Trophoblast cell (in vitro differentiated cells and primary cell): ENCODE data around the gene GALNS.

ENCODE experiments used
- DNase-seq, 2 donors: peaks; one replicate each; pipeline ENCODE4 v3.0.0-alpha.2; 2016
- H2AFZ ChIP-seq: 2 replicates; pipeline ENCODE4 v1.6.1; 2013; ENCODE audit warnings: low read length, moderate library complexity, mild to moderate bottlenecking; ENCODE audit not compliant: insufficient read depth, poor library complexity
- H2AK5ac ChIP-seq: 2 replicates; pipeline ENCODE4 v1.6.1; 2013; ENCODE audit warnings: mild to moderate bottlenecking, low read length
- H2BK120ac ChIP-seq: 2 replicates; pipeline ENCODE4 v1.6.1; 2013; ENCODE audit warnings: low read length, mild to moderate bottlenecking, moderate library complexity; ENCODE audit not compliant: insufficient read depth, poor library complexity
- H2BK12ac ChIP-seq: 2 replicates; pipeline ENCODE4 v1.6.1; 2013; ENCODE audit warnings: mild to moderate bottlenecking, low read length, moderate library complexity
- H2BK5ac ChIP-seq: 2 replicates; pipeline ENCODE4 v1.6.1; 2013; ENCODE audit warnings: low read length, low read depth, moderate library complexity, mild to moderate bottlenecking; ENCODE audit not compliant: poor library complexity
- H3K14ac ChIP-seq: 2 replicates; pipeline ENCODE4 v1.6.1; 2013; ENCODE audit warnings: mild to moderate bottlenecking, low read length
- H3K18ac ChIP-seq: 2 replicates; pipeline ENCODE4 v1.6.1; 2013; ENCODE audit warnings: mild to moderate bottlenecking, low read length
- H3K23ac ChIP-seq: 2 replicates; pipeline ENCODE4 v1.6.1; 2013; ENCODE audit warnings: low read length
- H3K27ac ChIP-seq: 2 replicates; pipeline ENCODE4 v1.5.1; 2013; ENCODE audit warnings: low read depth, mild to moderate bottlenecking, inconsistent platforms, low read length, moderate library complexity
- H3K27me3 ChIP-seq: 2 replicates; pipeline ENCODE4 v1.6.1; 2013; ENCODE audit warnings: inconsistent platforms, mild to moderate bottlenecking, low read length, moderate library complexity; ENCODE audit not compliant: insufficient read depth
- H3K36me3 ChIP-seq, 2 experiments: 1 replicate in 1 of 2; 2 replicates in 1 of 2; pipeline ENCODE4 v1.6.1; 2013; ENCODE audit warnings: low read length in 2 of 2, mild to moderate bottlenecking in 2 of 2, moderate library complexity in 1 of 2; ENCODE audit not compliant: insufficient read depth in 2 of 2, control insufficient read depth in 1 of 2
- H3K4ac ChIP-seq: 2 replicates; pipeline ENCODE4 v1.6.1; 2013; ENCODE audit warnings: low read depth, mild to moderate bottlenecking, low read length, moderate library complexity
- H3K4me1 ChIP-seq, 2 experiments: 1 replicate in 1 of 2; 2 replicates in 1 of 2; pipeline ENCODE4 v1.6.1; 2013; ENCODE audit warnings: low read length in 2 of 2, mild to moderate bottlenecking in 2 of 2, moderate library complexity in 1 of 2; ENCODE audit not compliant: insufficient read depth in 2 of 2, control insufficient read depth in 1 of 2
- H3K4me2 ChIP-seq: 2 replicates; pipeline ENCODE4 v1.6.1; 2013; ENCODE audit warnings: inconsistent platforms, mild to moderate bottlenecking, low read length, moderate library complexity
- H3K4me3 ChIP-seq: 2 replicates; pipeline ENCODE4 v1.5.1; 2013; ENCODE audit warnings: mild to moderate bottlenecking, low read depth, low read length, inconsistent platforms
- H3K79me1 ChIP-seq: one replicate; pipeline ENCODE4 v1.6.1; 2013; ENCODE audit warnings: low read length
- H3K79me2 ChIP-seq: 2 replicates; pipeline ENCODE4 v1.6.1; 2013; ENCODE audit warnings: low read length, mild to moderate bottlenecking; ENCODE audit not compliant: control insufficient read depth, insufficient read depth, poor library complexity
- H3K9ac ChIP-seq: 2 replicates; pipeline ENCODE4 v1.6.1; 2013; ENCODE audit warnings: mild to moderate bottlenecking, low read length
- H3K9me3 ChIP-seq: 2 replicates; pipeline ENCODE4 v1.6.1; 2013; ENCODE audit warnings: low read depth, mild to moderate bottlenecking, control low read depth, inconsistent platforms, low read length; ENCODE audit not compliant: insufficient read depth
- H4K12ac ChIP-seq: 2 replicates; pipeline ENCODE4 v1.6.1; 2013; ENCODE audit warnings: low read depth, mild to moderate bottlenecking, low read length, moderate library complexity
- H4K8ac ChIP-seq: 2 replicates; pipeline ENCODE4 v1.6.1; 2013; ENCODE audit warnings: low read depth, mild to moderate bottlenecking, low read length, moderate library complexity
- H4K91ac ChIP-seq: one replicate; pipeline ENCODE4 v1.6.1; 2013; ENCODE audit warnings: low read depth, mild to moderate bottlenecking, low read length, moderate library complexity
- WGBS: extraction: QIAGEN DNeasy Blood & Tissue Kit; methylation state at CpG from one replicate; pipeline ENCODE4 v1.1.7; 2013; ENCODE audit warnings: missing lambda C conversion rate; ENCODE audit not compliant: insufficient read length, insufficient coverage; ENCODE audit errors: extremely low coverage; 5-methylcytosine and 5-hydroxymethylcytosine counted together

The GALNS gene

GRCh38 chr16:88777471-88778270 is 79.1 kb downstream of the GALNS start:
- Histone ChIP-seq H2BK120ac (no peak overlapping the region), H3K27ac (no peak overlapping the region), H3K79me2 (peaks cover 13% of the 10 kb centered on the region), H3K18ac (peak overlapping the region; percentile 48), H2AK5ac (peak overlapping the region; percentile 18), H3K4me1 (peaks cover 41 to 54% of the 10 kb centered on the region in 2 experiments), H3K27me3 (no peaks in the 10 kb centered on the region), H4K12ac (no peak overlapping the region), H3K79me1 (peaks cover 4% of the 10 kb centered on the region), H4K8ac (no peak overlapping the region), H3K9me3 (no peaks in the 10 kb centered on the region), H3K23ac (no peak overlapping the region), H3K4me3 (no peak overlapping the region), H2BK12ac (no peak overlapping the region), H3K4me2 (no peak overlapping the region), H3K4ac (peak overlapping the region; percentile 18), H3K14ac (no peak overlapping the region), H2AFZ (no peak overlapping the region), H3K36me3 (peaks cover 0 to 5% of the 10 kb centered on the region in 2 experiments), H4K91ac (no peak overlapping the region), H2BK5ac (no peak overlapping the region), H3K9ac (no peak overlapping the region)
- DNase-seq: no peak
- WGBS: no CpG with 5 or more reads among the region's 34 CpGs

- H3K79me1 ChIP-seq: peaks cover 10% of the 10 kb centered on the region
- no peak overlapping the region for H3K9ac ChIP-seq
- H3K27ac ChIP-seq: no peak overlapping the region
- H4K8ac ChIP-seq: no peak overlapping the region
- no CpG with 5 or more reads among the region's 18 CpGs for WGBS
- H2AK5ac ChIP-seq: no peak overlapping the region
- no peak overlapping the region for H3K18ac ChIP-seq
- no peak overlapping the region for H3K4me2 ChIP-seq
- no peak overlapping the region for H3K14ac ChIP-seq
- no peak overlapping the region for H4K91ac ChIP-seq
- H3K23ac ChIP-seq: no peak overlapping the region
- H3K36me3 ChIP-seq: peaks cover 0 to 5% of the 10 kb centered on the region in 2 experiments
- DNase-seq: no peak
- no peaks in the 10 kb centered on the region for H3K9me3 ChIP-seq
- H3K4me1 ChIP-seq: peaks cover 43 to 56% of the 10 kb centered on the region in 2 experiments
- H3K4me3 ChIP-seq: no peak overlapping the region
- H3K27me3 ChIP-seq: no peaks in the 10 kb centered on the region
- no peak overlapping the region for H4K12ac ChIP-seq
- H2BK12ac ChIP-seq: no peak overlapping the region
- H2BK120ac ChIP-seq: no peak overlapping the region
- H2AFZ ChIP-seq: no peak overlapping the region
- H2BK5ac ChIP-seq: no peak overlapping the region
- H3K79me2 ChIP-seq: peaks cover 14% of the 10 kb centered on the region
- peak overlapping the region; percentile 42 for H3K4ac ChIP-seq
Measured at GRCh38 chr16:88775825-88776224, 80.9 kb downstream of the GALNS start.

- no CpG with 5 or more reads among the region's 32 CpGs for WGBS
- Histone ChIP-seq H4K12ac (no peak overlapping the region), H2AFZ (no peak overlapping the region)
Measured at GRCh38 chr16:88774544-88775393, 82.0 kb downstream of the GALNS start.

GRCh38 chr16:88773812-88774291 is 82.9 kb downstream of the GALNS start:
- H3K4me3 ChIP-seq: no peak overlapping the region
- H3K79me1 ChIP-seq: peaks cover 16% of the 10 kb centered on the region
- no peak overlapping the region for H3K23ac ChIP-seq
- H3K4me2 ChIP-seq: peak overlapping the region; percentile 34
- no peak overlapping the region for H3K14ac ChIP-seq
- no peak overlapping the region for H2BK120ac ChIP-seq
- peaks cover 15% of the 10 kb centered on the region for H3K79me2 ChIP-seq
- no CpG with 5 or more reads among the region's 12 CpGs for WGBS
- H2AK5ac ChIP-seq: no peak overlapping the region
- peak; percentile 61 to 69 for DNase-seq
- no peaks in the 10 kb centered on the region for H3K27me3 ChIP-seq
- no peak overlapping the region for H4K91ac ChIP-seq
- H4K12ac ChIP-seq: no peak overlapping the region
- H3K9ac ChIP-seq: no peak overlapping the region
- no peak overlapping the region for H4K8ac ChIP-seq
- no peak overlapping the region for H2AFZ ChIP-seq
- no peaks in the 10 kb centered on the region for H3K9me3 ChIP-seq
- H3K18ac ChIP-seq: peak overlapping the region; percentile 2
- peak overlapping the region; percentile 91 for H3K27ac ChIP-seq
- no peak overlapping the region for H2BK12ac ChIP-seq
- H3K4ac ChIP-seq: no peak overlapping the region
- H3K4me1 ChIP-seq: peaks cover 53 to 62% of the 10 kb centered on the region in 2 experiments
- H2BK5ac ChIP-seq: no peak overlapping the region
- H3K36me3 ChIP-seq: peaks cover 0 to 2% of the 10 kb centered on the region in 2 experiments

More at GRCh38 chr16:88774544-88775393, 82.0 kb downstream of the GALNS start:
- no peak overlapping the region for H3K9ac ChIP-seq
- DNase-seq: no peak
- H3K27ac ChIP-seq: no peak overlapping the region
- H3K4me1 ChIP-seq: peaks cover 49 to 60% of the 10 kb centered on the region in 2 experiments
- peak overlapping the region; percentile 9 for H4K91ac ChIP-seq
- H3K4me2 ChIP-seq: no peak overlapping the region
- H3K4ac ChIP-seq: peak overlapping the region; percentile 67
- H3K79me1 ChIP-seq: peaks cover 14% of the 10 kb centered on the region
- H3K79me2 ChIP-seq: peaks cover 15% of the 10 kb centered on the region
- no peak overlapping the region for H2BK5ac ChIP-seq
- peaks cover 0 to 4% of the 10 kb centered on the region in 2 experiments for H3K36me3 ChIP-seq
- H3K27me3 ChIP-seq: no peaks in the 10 kb centered on the region
- no peak overlapping the region for H3K4me3 ChIP-seq
- no peak overlapping the region for H2BK120ac ChIP-seq
- H3K9me3 ChIP-seq: no peaks in the 10 kb centered on the region
- H3K18ac ChIP-seq: peak overlapping the region; percentile 11
- H2AK5ac ChIP-seq: peak overlapping the region; percentile 56
- peak overlapping the region; percentile 4 for H4K8ac ChIP-seq
- no peak overlapping the region for H3K14ac ChIP-seq
- no peak overlapping the region for H3K23ac ChIP-seq
- peak overlapping the region; percentile 6 for H2BK12ac ChIP-seq
